Trophoblast cell (in vitro differentiated cells and primary cell): Measurements from ENCODE around the gene AKIRIN2.
"Not testable (repeated sequence)": the region's sequence is repeated elsewhere in the genome, so short reads cannot be mapped to it uniquely, and the experiment has no call there.

Experiments
- DNase-seq, 2 donors: peaks; one replicate each; pipeline ENCODE4 v3.0.0-alpha.2; 2016
- H2AFZ ChIP-seq: 2 replicates; pipeline ENCODE4 v1.6.1; 2013; ENCODE audit warnings: low read length, moderate library complexity, mild to moderate bottlenecking; ENCODE audit not compliant: insufficient read depth, poor library complexity
- H2AK5ac ChIP-seq: 2 replicates; pipeline ENCODE4 v1.6.1; 2013; ENCODE audit warnings: mild to moderate bottlenecking, low read length
- H2BK120ac ChIP-seq: 2 replicates; pipeline ENCODE4 v1.6.1; 2013; ENCODE audit warnings: low read length, mild to moderate bottlenecking, moderate library complexity; ENCODE audit not compliant: insufficient read depth, poor library complexity
- H2BK12ac ChIP-seq: 2 replicates; pipeline ENCODE4 v1.6.1; 2013; ENCODE audit warnings: mild to moderate bottlenecking, low read length, moderate library complexity
- H2BK5ac ChIP-seq: 2 replicates; pipeline ENCODE4 v1.6.1; 2013; ENCODE audit warnings: low read length, low read depth, moderate library complexity, mild to moderate bottlenecking; ENCODE audit not compliant: poor library complexity
- H3K14ac ChIP-seq: 2 replicates; pipeline ENCODE4 v1.6.1; 2013; ENCODE audit warnings: mild to moderate bottlenecking, low read length
- H3K18ac ChIP-seq: 2 replicates; pipeline ENCODE4 v1.6.1; 2013; ENCODE audit warnings: mild to moderate bottlenecking, low read length
- H3K23ac ChIP-seq: 2 replicates; pipeline ENCODE4 v1.6.1; 2013; ENCODE audit warnings: low read length
- H3K27ac ChIP-seq: 2 replicates; pipeline ENCODE4 v1.5.1; 2013; ENCODE audit warnings: low read depth, mild to moderate bottlenecking, inconsistent platforms, low read length, moderate library complexity
- H3K27me3 ChIP-seq: 2 replicates; pipeline ENCODE4 v1.6.1; 2013; ENCODE audit warnings: inconsistent platforms, mild to moderate bottlenecking, low read length, moderate library complexity; ENCODE audit not compliant: insufficient read depth
- H3K36me3 ChIP-seq, 2 experiments: 1 replicate in 1 of 2; 2 replicates in 1 of 2; pipeline ENCODE4 v1.6.1; 2013; ENCODE audit warnings: low read length in 2 of 2, mild to moderate bottlenecking in 2 of 2, moderate library complexity in 1 of 2; ENCODE audit not compliant: insufficient read depth in 2 of 2, control insufficient read depth in 1 of 2
- H3K4ac ChIP-seq: 2 replicates; pipeline ENCODE4 v1.6.1; 2013; ENCODE audit warnings: low read depth, mild to moderate bottlenecking, low read length, moderate library complexity
- H3K4me1 ChIP-seq, 2 experiments: 1 replicate in 1 of 2; 2 replicates in 1 of 2; pipeline ENCODE4 v1.6.1; 2013; ENCODE audit warnings: low read length in 2 of 2, mild to moderate bottlenecking in 2 of 2, moderate library complexity in 1 of 2; ENCODE audit not compliant: insufficient read depth in 2 of 2, control insufficient read depth in 1 of 2
- H3K4me2 ChIP-seq: 2 replicates; pipeline ENCODE4 v1.6.1; 2013; ENCODE audit warnings: inconsistent platforms, mild to moderate bottlenecking, low read length, moderate library complexity
- H3K4me3 ChIP-seq: 2 replicates; pipeline ENCODE4 v1.5.1; 2013; ENCODE audit warnings: mild to moderate bottlenecking, low read depth, low read length, inconsistent platforms
- H3K79me1 ChIP-seq: one replicate; pipeline ENCODE4 v1.6.1; 2013; ENCODE audit warnings: low read length
- H3K79me2 ChIP-seq: 2 replicates; pipeline ENCODE4 v1.6.1; 2013; ENCODE audit warnings: low read length, mild to moderate bottlenecking; ENCODE audit not compliant: control insufficient read depth, insufficient read depth, poor library complexity
- H3K9ac ChIP-seq: 2 replicates; pipeline ENCODE4 v1.6.1; 2013; ENCODE audit warnings: mild to moderate bottlenecking, low read length
- H3K9me3 ChIP-seq: 2 replicates; pipeline ENCODE4 v1.6.1; 2013; ENCODE audit warnings: low read depth, mild to moderate bottlenecking, control low read depth, inconsistent platforms, low read length; ENCODE audit not compliant: insufficient read depth
- H4K12ac ChIP-seq: 2 replicates; pipeline ENCODE4 v1.6.1; 2013; ENCODE audit warnings: low read depth, mild to moderate bottlenecking, low read length, moderate library complexity
- H4K8ac ChIP-seq: 2 replicates; pipeline ENCODE4 v1.6.1; 2013; ENCODE audit warnings: low read depth, mild to moderate bottlenecking, low read length, moderate library complexity
- H4K91ac ChIP-seq: one replicate; pipeline ENCODE4 v1.6.1; 2013; ENCODE audit warnings: low read depth, mild to moderate bottlenecking, low read length, moderate library complexity
- WGBS: extraction: QIAGEN DNeasy Blood & Tissue Kit; methylation state at CpG from one replicate; pipeline ENCODE4 v1.1.7; 2013; ENCODE audit warnings: missing lambda C conversion rate; ENCODE audit not compliant: insufficient read length, insufficient coverage; ENCODE audit errors: extremely low coverage; 5-methylcytosine and 5-hydroxymethylcytosine counted together

AKIRIN2 gene

DNA sequence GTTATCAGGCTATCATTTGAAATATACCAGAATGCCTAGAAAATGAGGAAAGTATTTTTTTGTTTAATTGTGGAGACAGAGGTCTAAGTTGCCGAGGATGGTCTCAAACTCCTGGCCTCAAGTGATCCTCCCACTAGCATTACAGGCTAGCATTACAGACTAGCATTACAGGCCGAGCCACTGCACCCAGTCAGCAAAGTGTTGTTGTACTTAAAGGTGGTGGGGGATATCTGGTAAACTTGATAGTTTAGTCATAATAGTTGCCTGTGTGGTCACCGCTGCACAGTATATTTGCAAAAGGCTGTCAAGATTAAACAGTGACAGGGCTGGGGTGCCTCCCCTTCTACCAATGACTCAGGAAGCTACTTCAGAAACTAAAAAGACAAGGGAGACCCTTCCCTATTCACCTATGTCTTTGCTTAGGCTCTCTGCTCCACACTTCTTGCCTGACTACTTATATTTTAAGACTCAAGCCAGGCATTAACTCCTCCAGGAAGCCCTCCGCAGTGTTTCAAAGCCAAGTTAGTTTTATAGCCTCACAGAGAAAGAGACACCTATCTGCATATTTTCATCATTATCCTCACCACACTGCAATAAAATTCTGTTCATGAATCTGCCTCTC is 3.1 kb upstream of the AKIRIN2 start:
- no peaks in the 10 kb centered on the region for H3K27me3 ChIP-seq
- H4K12ac ChIP-seq = no peak overlapping the region
- WGBS = no CpG with 5 or more reads among the region's 4 CpGs
- no peak overlapping the region for H3K4me2 ChIP-seq
- no peak overlapping the region for H2BK5ac ChIP-seq
- H2AK5ac ChIP-seq = no peak overlapping the region
- no peak overlapping the region for H2AFZ ChIP-seq
- peaks cover 13% of the 10 kb centered on the region for H3K79me2 ChIP-seq
- H3K27ac ChIP-seq = no peak overlapping the region
- no peak overlapping the region for H3K23ac ChIP-seq
- H3K79me1 ChIP-seq = peaks cover 9% of the 10 kb centered on the region
- no peak overlapping the region for H4K91ac ChIP-seq
- no peak overlapping the region for H3K4ac ChIP-seq
- H3K18ac ChIP-seq = no peak overlapping the region
- H3K14ac ChIP-seq = no peak overlapping the region
- no peak overlapping the region for H3K4me3 ChIP-seq
- H3K36me3 ChIP-seq = no peaks in the 10 kb centered on the region
- H3K9ac ChIP-seq = no peak overlapping the region
- no peak overlapping the region for H2BK12ac ChIP-seq
- no peak overlapping the region for H2BK120ac ChIP-seq
- no peak overlapping the region for H4K8ac ChIP-seq
- DNase-seq = no peak
- no peaks in the 10 kb centered on the region for H3K4me1 ChIP-seq
- no peaks in the 10 kb centered on the region for H3K9me3 ChIP-seq

DNA sequence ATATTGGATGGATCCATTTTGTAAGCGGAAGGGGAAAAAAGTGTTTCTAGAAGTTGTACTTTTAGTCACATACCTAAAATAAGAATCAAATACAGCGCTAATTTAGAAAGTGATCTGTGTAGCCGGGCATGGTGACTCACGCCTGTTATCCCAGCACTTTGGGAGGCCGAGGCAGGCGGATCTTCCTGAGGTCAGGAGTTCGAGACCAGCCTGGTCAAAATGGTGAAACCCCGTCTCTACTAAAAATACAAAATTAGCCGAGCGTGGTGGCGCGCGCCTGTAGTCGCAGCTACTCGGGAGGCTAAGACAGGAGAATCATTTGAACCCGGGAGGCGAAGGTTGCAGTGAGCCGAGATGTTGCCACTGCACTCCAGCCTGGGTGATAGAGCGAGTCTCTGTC is 1.0 kb upstream of the AKIRIN2 start:
- no CpG with 5 or more reads among the region's 19 CpGs for WGBS
- H3K4me1 ChIP-seq, H4K91ac ChIP-seq, H3K79me1 ChIP-seq, H3K14ac ChIP-seq, H3K4me3 ChIP-seq, H3K23ac ChIP-seq, H3K9me3 ChIP-seq, DNase-seq, H3K27me3 ChIP-seq, H2AK5ac ChIP-seq, H3K9ac ChIP-seq, H2BK12ac ChIP-seq, H3K18ac ChIP-seq, H3K36me3 ChIP-seq, H2AFZ ChIP-seq: not testable (repeated sequence)
- peak overlapping the region; percentile 80 for H4K8ac ChIP-seq
- H2BK120ac ChIP-seq = peak overlapping the region; percentile 46
- peak overlapping the region; percentile 33 for H2BK5ac ChIP-seq
- peaks cover 13% of the 10 kb centered on the region for H3K79me2 ChIP-seq
- peak overlapping the region; percentile 77 for H4K12ac ChIP-seq
- H3K27ac ChIP-seq = peak overlapping the region; percentile 69
- peak overlapping the region; percentile 41 for H3K4me2 ChIP-seq
- H3K4ac ChIP-seq = peak overlapping the region; percentile 49

GRCh38 chr6:87702589-87702945 is 534 bp upstream of the AKIRIN2 start:
- Histone ChIP-seq H3K4me2 (peak overlapping the region; percentile 73), H3K27me3 (no peaks in the 10 kb centered on the region), H2BK5ac (no peak overlapping the region), H4K8ac (no peak overlapping the region), H3K79me1 (peaks cover 9% of the 10 kb centered on the region), H3K4me1 (no peaks in the 10 kb centered on the region), H2BK120ac (no peak overlapping the region), H2BK12ac (no peak overlapping the region), H3K14ac (no peak overlapping the region), H3K27ac (peak overlapping the region; percentile 69), H3K23ac (no peak overlapping the region), H3K18ac (no peak overlapping the region), H3K36me3 (no peaks in the 10 kb centered on the region), H3K4me3 (no peak overlapping the region), H3K79me2 (peaks cover 13% of the 10 kb centered on the region), H3K9ac (no peak overlapping the region), H3K4ac (no peak overlapping the region), H3K9me3 (no peaks in the 10 kb centered on the region), H2AK5ac (no peak overlapping the region), H4K12ac (no peak overlapping the region), H4K91ac (no peak overlapping the region), H2AFZ (no peak overlapping the region)
- WGBS = no CpG with 5 or more reads among the region's 7 CpGs
- peak; percentile 44 to 82 for DNase-seq

- no peak for DNase-seq
- no CpG with 5 or more reads among the region's 36 CpGs for WGBS
- H2BK5ac ChIP-seq = peak overlapping the region; percentile 87
Measured at GRCh38 chr6:87701344-87701675, 723 bp downstream of the AKIRIN2 start.

More at GRCh38 chr6:87701344-87701675, 723 bp downstream of the AKIRIN2 start:
- Histone ChIP-seq H2BK120ac (peak overlapping the region; percentile 74), H3K4me2 (peak overlapping the region; percentile 80), H3K4me3 (peak overlapping the region; percentile 89), H3K79me1 (peaks cover 9% of the 10 kb centered on the region), H3K27me3 (no peaks in the 10 kb centered on the region), H3K14ac (peak overlapping the region; percentile 78), H2AFZ (peak overlapping the region; percentile 65), H3K27ac (peak overlapping the region; percentile 98), H3K23ac (no peak overlapping the region), H3K36me3 (peaks cover 2 to 4% of the 10 kb centered on the region in 2 experiments), H4K12ac (peak overlapping the region; percentile 59), H2BK12ac (peak overlapping the region; percentile 12), H3K4me1 (peaks cover 0 to 2% of the 10 kb centered on the region in 2 experiments), H2AK5ac (peak overlapping the region; percentile 43), H3K9me3 (no peaks in the 10 kb centered on the region), H3K9ac (peak overlapping the region; percentile 90), H4K91ac (peak overlapping the region; percentile 87), H3K18ac (peak overlapping the region; percentile 95), H3K4ac (peak overlapping the region; percentile 96), H4K8ac (peak overlapping the region; percentile 92), H3K79me2 (peaks cover 20% of the 10 kb centered on the region)
